Epithelial cell of esophagus (primary cell): ENCODE measurements around the gene CNOT11.

Experiments used
- DNase-seq: peaks from one replicate; pipeline ENCODE4 v3.0.0; 2010; ENCODE audit warnings: low read depth
- H3K4me3 ChIP-seq: 2 replicates; pipeline ENCODE4 v1.5.1; 2011; ENCODE audit warnings: mild to moderate bottlenecking, low read length, control low read depth
- CTCF ChIP-seq: IDR thresholded peaks from 2 replicates; pipeline ENCODE4 v1.5.1; 2011; ENCODE audit warnings: low read depth, mild to moderate bottlenecking, low read length, control low read depth, inconsistent platforms; ENCODE audit not compliant: insufficient read depth; ENCODE audit errors: missing control alignments

Gene CNOT11

GRCh38 chr2:101273056-101273455 lies 20.4 kb downstream of the CNOT11 start:
- H3K4me3 ChIP-seq, result no peak overlapping the region
- no peak for TF ChIP-seq CTCF
- no peak for DNase-seq

GRCh38 chr2:101274142-101274541 lies 21.5 kb downstream of the CNOT11 start:
- H3K4me3 ChIP-seq, result no peak overlapping the region
- no peak for DNase-seq
- TF ChIP-seq CTCF, result no peak

GRCh38 chr2:101277111-101277510 lies 24.4 kb downstream of the CNOT11 start:
- peak; percentile 67 for DNase-seq
- H3K4me3 ChIP-seq, result no peak overlapping the region
- TF ChIP-seq CTCF, result peak; percentile 49

GRCh38 chr2:101278925-101279324 lies 26.2 kb downstream of the CNOT11 start:
- DNase-seq, result no peak
- H3K4me3 ChIP-seq, result no peak overlapping the region
- TF ChIP-seq CTCF, result no peak

GRCh38 chr2:101281482-101281881 lies 28.8 kb downstream of the CNOT11 start:
- DNase-seq, result no peak
- TF ChIP-seq CTCF, result no peak
- no peak overlapping the region for H3K4me3 ChIP-seq

- DNase-seq, result no peak
- H3K4me3 ChIP-seq, result no peak overlapping the region
- no peak for TF ChIP-seq CTCF
Measured at GRCh38 chr2:101282980-101283379, 30.3 kb downstream of the CNOT11 start.

GRCh38 chr2:101286684-101287083 lies 34.0 kb downstream of the CNOT11 start:
- no peak overlapping the region for H3K4me3 ChIP-seq
- TF ChIP-seq CTCF, result no peak
- no peak for DNase-seq
